ENCODE measurements around the gene RTP3.
"Not testable (repeated sequence)": the region's sequence is repeated elsewhere in the genome, so short reads cannot be mapped to it uniquely, and the experiment has no call there.

RTP3 gene

GRCh38 chr3:46520531-46520930 lies 22.8 kb downstream of the RTP3 start:
- DNase-seq = no peak

- DNase-seq = no peak
Measured at GRCh38 chr3:46521096-46521495, 23.3 kb downstream of the RTP3 start.

- DNase-seq = not testable (repeated sequence)
Measured at GRCh38 chr3:46522201-46522600, 24.4 kb downstream of the RTP3 start.

- no peak for DNase-seq
Measured at GRCh38 chr3:46523556-46523955, 25.8 kb downstream of the RTP3 start.

- no peak for DNase-seq
Measured at GRCh38 chr3:46524008-46524407, 26.2 kb downstream of the RTP3 start.

GRCh38 chr3:46524832-46525231 lies 27.1 kb downstream of the RTP3 start:
- no peak for DNase-seq

GRCh38 chr3:46527239-46527638 lies 29.5 kb downstream of the RTP3 start:
- DNase-seq = no peak

- DNase-seq = no peak
Measured at GRCh38 chr3:46533091-46533490, 35.3 kb downstream of the RTP3 start.

- DNase-seq = no peak
Measured at GRCh38 chr3:46535746-46536145, 38.0 kb downstream of the RTP3 start.

- DNase-seq = no peak
Measured at GRCh38 chr3:46536758-46537157, 39.0 kb downstream of the RTP3 start.

- DNase-seq = no peak
Measured at GRCh38 chr3:46537316-46537715, 39.5 kb downstream of the RTP3 start.

GRCh38 chr3:46537779-46538178 lies 40.0 kb downstream of the RTP3 start:
- no peak for DNase-seq

- not testable (repeated sequence) for DNase-seq
Measured at GRCh38 chr3:46538425-46538802, 40.6 kb downstream of the RTP3 start.

- DNase-seq = peak; percentile 67 to 68
Measured at GRCh38 chr3:46538803-46539442, 41.1 kb downstream of the RTP3 start.

- DNase-seq = no peak
Measured at GRCh38 chr3:46539443-46540005, 41.7 kb downstream of the RTP3 start.

GRCh38 chr3:46540550-46540949 lies 42.8 kb downstream of the RTP3 start:
- no peak for DNase-seq

- DNase-seq = no peak
Measured at GRCh38 chr3:46541835-46542234, 44.1 kb downstream of the RTP3 start.

- no peak for DNase-seq
Measured at GRCh38 chr3:46542344-46542743, 44.6 kb downstream of the RTP3 start.

GRCh38 chr3:46542801-46543201 lies 45.0 kb downstream of the RTP3 start:
- no peak for DNase-seq

- DNase-seq = no peak
Measured at GRCh38 chr3:46544771-46545503, 47.2 kb downstream of the RTP3 start.

GRCh38 chr3:46545818-46546630 lies 48.2 kb downstream of the RTP3 start:
- DNase-seq = no peak

GRCh38 chr3:46546896-46547440 lies 49.2 kb downstream of the RTP3 start:
- no peak for DNase-seq

GRCh38 chr3:46548611-46549010 lies 50.8 kb downstream of the RTP3 start:
- not testable (repeated sequence) for DNase-seq

Measured in stimulated activated CD4-positive, alpha-beta T cell treated with anti-CD3 and anti-CD28 coated beads, Interleukin-2, amount 100 ng/mL, for 24 hours (primary cell).